Amygdala (tissue), 56 donors: ENCODE results near the gene SH2D2A.

Experiments used
- DNase-seq, 56 donors: peaks; one replicate each; lab custom pipeline; 2025; lab: John Stamatoyannopoulos, UW

SH2D2A gene

GRCh38 chr1:156805766-156806511 is 10.7 kb downstream of the SH2D2A start:
- no peak for DNase-seq

GRCh38 chr1:156804572-156805243 is 11.9 kb downstream of the SH2D2A start:
- DNase-seq: peak in 18 of 56 donors; percentile 4 to 48 (median 21)

- DNase-seq: no peak
Observed at GRCh38 chr1:156804026-156804425, 12.6 kb downstream of the SH2D2A start.

GRCh38 chr1:156803086-156803851 is 13.4 kb downstream of the SH2D2A start:
- no peak for DNase-seq

- no peak for DNase-seq
Observed at GRCh38 chr1:156802421-156802935, 14.2 kb downstream of the SH2D2A start.

GRCh38 chr1:156801409-156802121 is 15.1 kb downstream of the SH2D2A start:
- DNase-seq: no peak

- peak in 16 of 56 donors; percentile 7 to 71 (median 22) for DNase-seq
Observed at GRCh38 chr1:156797212-156797871, 19.3 kb downstream of the SH2D2A start.

GRCh38 chr1:156796340-156797097 is 20.1 kb downstream of the SH2D2A start:
- no peak for DNase-seq

- peak in 48 of 56 donors; percentile 9 to 81 (median 40) for DNase-seq
Observed at GRCh38 chr1:156795787-156796186, 20.9 kb downstream of the SH2D2A start.

GRCh38 chr1:156795374-156795733 is 21.3 kb downstream of the SH2D2A start:
- DNase-seq: peak in 1 of 56 donors; percentile 39

- no peak for DNase-seq
Observed at GRCh38 chr1:156794506-156795373, 21.9 kb downstream of the SH2D2A start.

GRCh38 chr1:156789621-156790318 is 26.9 kb downstream of the SH2D2A start:
- DNase-seq: peak in 1 of 56 donors; percentile 6

- no peak for DNase-seq
Observed at GRCh38 chr1:156788136-156788535, 28.5 kb downstream of the SH2D2A start.

GRCh38 chr1:156786640-156787039 is 30.0 kb downstream of the SH2D2A start:
- no peak for DNase-seq

- no peak for DNase-seq
Observed at GRCh38 chr1:156785458-156785857, 31.2 kb downstream of the SH2D2A start.

GRCh38 chr1:156781585-156782186 is 35.0 kb downstream of the SH2D2A start:
- DNase-seq: no peak

- no peak for DNase-seq
Observed at GRCh38 chr1:156777573-156777972, 39.1 kb downstream of the SH2D2A start.
